HepG2 (cell line): ENCODE measurements around the gene BRCA2. TPM values are rescaled to one million over a fixed set of nuclear protein-coding genes. Genes with fewer than 3 reads are reported as not detected.
A peak's percentile ranks its signal among the peaks of the same experiment; 100 is the strongest.

ENCODE experiments used
- BRCA1 ChIP-seq: sonication (generic); formaldehyde crosslinking; IDR thresholded peaks from 2 replicates; pipeline ENCODE4 v1.4.0; 2020; ENCODE audit warnings: missing genetic modification reagents
- CC2D1A ChIP-seq: sonication (generic); formaldehyde crosslinking; IDR thresholded peaks from 2 replicates; pipeline ENCODE4 v1.8.1; 2023; ENCODE audit warnings: mild to moderate bottlenecking, missing genetic modification reagents
- HNRNPUL1 ChIP-seq: fragments of 200-400 bp; formaldehyde crosslinking; IDR thresholded peaks from 2 replicates; pipeline ENCODE4 v1.6.1; 2017; ENCODE audit warnings: low read depth, mild to moderate bottlenecking, low read length, moderate library complexity
- JUNB ChIP-seq: sonication (generic); formaldehyde crosslinking; IDR thresholded peaks from 2 replicates; pipeline ENCODE4 v1.8.0; 2022; ENCODE audit warnings: missing genetic modification reagents, mild to moderate bottlenecking, borderline replicate concordance
- MED1 ChIP-seq: sonication (generic); formaldehyde crosslinking; IDR thresholded peaks from 2 replicates; pipeline ENCODE4 v1.4.0; 2020; ENCODE audit warnings: missing genetic modification reagents
- MEF2D ChIP-seq: sonication (generic); formaldehyde crosslinking; IDR thresholded peaks from 2 replicates; pipeline ENCODE4 v1.5.1; 2020; ENCODE audit warnings: mild to moderate bottlenecking, missing genetic modification reagents
- NFE2L2 ChIP-seq: fragments of 150-350 bp; IDR thresholded peaks from 2 replicates; pipeline ENCODE4 v1.6.1; 2014; ENCODE audit warnings: low read length
- PHF5A ChIP-seq: IDR thresholded peaks from one replicate; pipeline ENCODE4 v1.6.1; 2018; ENCODE audit warnings: low read depth, missing genetic modification reagents; ENCODE audit not compliant: unreplicated experiment
- RXRA ChIP-seq: sonication (generic); formaldehyde crosslinking; IDR thresholded peaks from 2 replicates; pipeline ENCODE4 v1.5.1; 2020; ENCODE audit warnings: missing genetic modification reagents
- SIN3A ChIP-seq: IDR thresholded peaks from 2 replicates; pipeline ENCODE4 v1.6.1; 2011; ENCODE audit warnings: low read depth, mild to moderate bottlenecking, control low read depth, low read length, borderline replicate concordance
- ZBTB8A ChIP-seq: sonication (generic); formaldehyde crosslinking; IDR thresholded peaks from 2 replicates; pipeline ENCODE4 v1.4.0; 2020; ENCODE audit warnings: mild to moderate bottlenecking, low read depth, missing genetic modification reagents, borderline replicate concordance
- ZFP36L1 ChIP-seq: sonication (generic); formaldehyde crosslinking; IDR thresholded peaks from 2 replicates; pipeline ENCODE4 v1.8.0; 2022; ENCODE audit warnings: mild to moderate bottlenecking, missing genetic modification reagents, moderate library complexity
- ZNF20 ChIP-seq: sonication (generic); formaldehyde crosslinking; IDR thresholded peaks from 2 replicates; pipeline ENCODE4 v1.4.0; 2020; ENCODE audit warnings: mild to moderate bottlenecking, moderate library complexity, missing genetic modification reagents
- ZNF275 ChIP-seq: sonication (generic); formaldehyde crosslinking; IDR thresholded peaks from 2 replicates; pipeline ENCODE4 v1.8.0; 2022; ENCODE audit warnings: missing genetic modification reagents, mild to moderate bottlenecking, inconsistent platforms, borderline replicate concordance
- ZNF567 ChIP-seq: sonication (generic); formaldehyde crosslinking; IDR thresholded peaks from 2 replicates; pipeline ENCODE4 v1.8.1; 2023; ENCODE audit warnings: mild to moderate bottlenecking, missing genetic modification reagents, borderline replicate concordance
- ZNF776 ChIP-seq: sonication (generic); formaldehyde crosslinking; IDR thresholded peaks from 2 replicates; pipeline ENCODE4 v1.4.0; 2020; ENCODE audit warnings: mild to moderate bottlenecking, missing genetic modification reagents
- polyA plus RNA-seq, 8 experiments: library from polyadenylated mRNA; depleted of rRNA in 3 of 8; stranded (reverse) in 7 of 8; unstranded in 1 of 8; fragments of >200 nt; fragmentation: Illumina TruSeq in 4 of 8; extraction: Trizol in 4 of 8; gene quantifications; 2 replicates each; pipeline versions ENCODE4 v1.2.1 to v1.2.3, GENCODE V29; 2011 to 2016; ENCODE audit warnings: low read depth in 4 of 8, missing spikeins in 1 of 8, mixed read lengths in 1 of 8; ENCODE audit not compliant: insufficient read depth in 1 of 8
- total RNA-seq, 5 experiments: library from RNA; depleted of rRNA; stranded (reverse); fragments of >200 nt; fragmentation: Illumina TruSeq; extraction: Trizol; gene quantifications; 2 replicates each; pipeline ENCODE4 v1.2.3, GENCODE V29; 2016; ENCODE audit warnings: low read depth in 1 of 5
- TF ChIP-seq, protein P1 (sequence below): sonication (generic); formaldehyde crosslinking; IDR thresholded peaks from 2 replicates; pipeline ENCODE4 v1.4.0; 2020; ENCODE audit warnings: missing genetic modification reagents
- TF ChIP-seq, protein P2 (sequence below): sonication (generic); formaldehyde crosslinking; IDR thresholded peaks from 2 replicates; pipeline ENCODE4 v1.4.0; 2020; ENCODE audit warnings: missing genetic modification reagents, borderline replicate concordance
- TF ChIP-seq, protein P3 (sequence below): sonication (generic); formaldehyde crosslinking; IDR thresholded peaks from 2 replicates; pipeline ENCODE4 v1.4.0; 2020; ENCODE audit warnings: missing genetic modification reagents, mild to moderate bottlenecking, borderline replicate concordance

The BRCA2 gene
- total and polyA plus RNA-seq, 2 of the 13 experiments (the other 11 are each of a cell fraction or from before 2014, with no cell fraction given), result 3.1 to 24.6 TPM

DNA sequence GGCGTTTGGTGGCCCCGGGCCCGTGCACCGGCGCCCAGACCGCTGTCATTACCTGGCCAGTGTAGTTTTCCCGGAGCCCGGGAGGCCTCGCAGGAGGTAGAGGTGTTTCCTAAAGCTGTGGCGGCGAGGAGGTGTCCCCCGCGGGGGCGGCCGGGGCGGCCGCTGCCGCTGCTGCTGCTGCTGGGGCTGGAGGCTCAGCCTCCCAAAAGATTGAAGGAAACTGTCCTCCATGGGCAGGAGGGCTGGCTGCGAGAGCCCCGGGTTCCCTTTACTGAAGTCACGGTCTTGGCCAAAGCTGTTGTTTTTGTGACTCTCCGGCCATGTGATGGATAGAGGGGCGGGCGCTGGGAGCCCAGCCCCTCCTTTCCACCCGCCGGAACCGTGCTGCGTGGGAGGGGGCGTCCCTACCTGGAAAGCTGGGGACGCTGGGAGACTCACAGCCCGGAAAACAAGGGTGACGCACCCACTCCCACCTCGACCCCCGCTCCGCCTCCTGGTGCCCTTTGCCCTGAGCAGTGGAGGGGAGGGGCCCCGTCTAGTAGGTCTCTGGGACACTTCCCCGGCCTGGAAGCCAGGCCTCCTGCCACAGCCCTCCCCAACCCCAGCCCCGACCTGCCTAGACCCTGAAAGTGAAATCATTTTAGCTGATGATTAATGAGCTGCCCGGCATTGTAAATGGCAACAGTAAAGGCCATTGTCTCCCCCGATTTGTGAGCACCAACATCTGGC, 112.7 kb downstream of the BRCA2 start, which contains the start of gene N4BP2L1 (continued):
- TF ChIP-seq, protein P1, sequence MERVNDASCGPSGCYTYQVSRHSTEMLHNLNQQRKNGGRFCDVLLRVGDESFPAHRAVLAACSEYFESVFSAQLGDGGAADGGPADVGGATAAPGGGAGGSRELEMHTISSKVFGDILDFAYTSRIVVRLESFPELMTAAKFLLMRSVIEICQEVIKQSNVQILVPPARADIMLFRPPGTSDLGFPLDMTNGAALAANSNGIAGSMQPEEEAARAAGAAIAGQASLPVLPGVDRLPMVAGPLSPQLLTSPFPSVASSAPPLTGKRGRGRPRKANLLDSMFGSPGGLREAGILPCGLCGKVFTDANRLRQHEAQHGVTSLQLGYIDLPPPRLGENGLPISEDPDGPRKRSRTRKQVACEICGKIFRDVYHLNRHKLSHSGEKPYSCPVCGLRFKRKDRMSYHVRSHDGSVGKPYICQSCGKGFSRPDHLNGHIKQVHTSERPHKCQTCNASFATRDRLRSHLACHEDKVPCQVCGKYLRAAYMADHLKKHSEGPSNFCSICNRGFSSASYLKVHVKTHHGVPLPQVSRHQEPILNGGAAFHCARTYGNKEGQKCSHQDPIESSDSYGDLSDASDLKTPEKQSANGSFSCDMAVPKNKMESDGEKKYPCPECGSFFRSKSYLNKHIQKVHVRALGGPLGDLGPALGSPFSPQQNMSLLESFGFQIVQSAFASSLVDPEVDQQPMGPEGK (CRISPR knock-in tag), result peak; percentile 97
- TF ChIP-seq ZNF275 (no peak), NFE2L2 (no peak), CC2D1A (CRISPR knock-in tag) (no peak), BRCA1 (0 out of 2 replicates have a peak, but pooled peaks have one; percentile 59), RXRA (peak; percentile 90), HNRNPUL1 (peak; percentile 72; the same call in 1 of the 2 replicates), ZNF567 (CRISPR knock-in tag) (no peak), ZFP36L1 (CRISPR knock-in tag) (peak; percentile 55; the same call in 1 of the 2 replicates), PHF5A (CRISPR knock-in tag) (no peak), ZNF776 (CRISPR knock-in tag) (no peak), ZNF20 (CRISPR knock-in tag) (no peak), MED1 (CRISPR knock-in tag) (peak; percentile 87), JUNB (CRISPR knock-in tag) (no peak), ZBTB8A (CRISPR knock-in tag) (no peak), MEF2D (CRISPR knock-in tag) (peak; percentile 35; the same call in 1 of the 2 replicates), SIN3A (peak; percentile 36; the same call in 1 of the 2 replicates)
- TF ChIP-seq, protein P2, sequence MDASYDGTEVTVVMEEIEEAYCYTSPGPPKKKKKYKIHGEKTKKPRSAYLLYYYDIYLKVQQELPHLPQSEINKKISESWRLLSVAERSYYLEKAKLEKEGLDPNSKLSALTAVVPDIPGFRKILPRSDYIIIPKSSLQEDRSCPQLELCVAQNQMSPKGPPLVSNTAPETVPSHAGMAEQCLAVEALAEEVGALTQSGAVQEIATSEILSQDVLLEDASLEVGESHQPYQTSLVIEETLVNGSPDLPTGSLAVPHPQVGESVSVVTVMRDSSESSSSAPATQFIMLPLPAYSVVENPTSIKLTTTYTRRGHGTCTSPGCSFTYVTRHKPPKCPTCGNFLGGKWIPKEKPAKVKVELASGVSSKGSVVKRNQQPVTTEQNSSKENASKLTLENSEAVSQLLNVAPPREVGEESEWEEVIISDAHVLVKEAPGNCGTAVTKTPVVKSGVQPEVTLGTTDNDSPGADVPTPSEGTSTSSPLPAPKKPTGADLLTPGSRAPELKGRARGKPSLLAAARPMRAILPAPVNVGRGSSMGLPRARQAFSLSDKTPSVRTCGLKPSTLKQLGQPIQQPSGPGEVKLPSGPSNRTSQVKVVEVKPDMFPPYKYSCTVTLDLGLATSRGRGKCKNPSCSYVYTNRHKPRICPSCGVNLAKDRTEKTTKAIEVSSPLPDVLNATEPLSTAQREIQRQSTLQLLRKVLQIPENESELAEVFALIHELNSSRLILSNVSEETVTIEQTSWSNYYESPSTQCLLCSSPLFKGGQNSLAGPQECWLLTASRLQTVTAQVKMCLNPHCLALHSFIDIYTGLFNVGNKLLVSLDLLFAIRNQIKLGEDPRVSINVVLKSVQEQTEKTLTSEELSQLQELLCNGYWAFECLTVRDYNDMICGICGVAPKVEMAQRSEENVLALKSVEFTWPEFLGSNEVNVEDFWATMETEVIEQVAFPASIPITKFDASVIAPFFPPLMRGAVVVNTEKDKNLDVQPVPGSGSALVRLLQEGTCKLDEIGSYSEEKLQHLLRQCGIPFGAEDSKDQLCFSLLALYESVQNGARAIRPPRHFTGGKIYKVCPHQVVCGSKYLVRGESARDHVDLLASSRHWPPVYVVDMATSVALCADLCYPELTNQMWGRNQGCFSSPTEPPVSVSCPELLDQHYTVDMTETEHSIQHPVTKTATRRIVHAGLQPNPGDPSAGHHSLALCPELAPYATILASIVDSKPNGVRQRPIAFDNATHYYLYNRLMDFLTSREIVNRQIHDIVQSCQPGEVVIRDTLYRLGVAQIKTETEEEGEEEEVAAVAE (CRISPR knock-in tag), result peak; percentile 56; the same call in 1 of the 2 replicates
- TF ChIP-seq, protein P3, sequence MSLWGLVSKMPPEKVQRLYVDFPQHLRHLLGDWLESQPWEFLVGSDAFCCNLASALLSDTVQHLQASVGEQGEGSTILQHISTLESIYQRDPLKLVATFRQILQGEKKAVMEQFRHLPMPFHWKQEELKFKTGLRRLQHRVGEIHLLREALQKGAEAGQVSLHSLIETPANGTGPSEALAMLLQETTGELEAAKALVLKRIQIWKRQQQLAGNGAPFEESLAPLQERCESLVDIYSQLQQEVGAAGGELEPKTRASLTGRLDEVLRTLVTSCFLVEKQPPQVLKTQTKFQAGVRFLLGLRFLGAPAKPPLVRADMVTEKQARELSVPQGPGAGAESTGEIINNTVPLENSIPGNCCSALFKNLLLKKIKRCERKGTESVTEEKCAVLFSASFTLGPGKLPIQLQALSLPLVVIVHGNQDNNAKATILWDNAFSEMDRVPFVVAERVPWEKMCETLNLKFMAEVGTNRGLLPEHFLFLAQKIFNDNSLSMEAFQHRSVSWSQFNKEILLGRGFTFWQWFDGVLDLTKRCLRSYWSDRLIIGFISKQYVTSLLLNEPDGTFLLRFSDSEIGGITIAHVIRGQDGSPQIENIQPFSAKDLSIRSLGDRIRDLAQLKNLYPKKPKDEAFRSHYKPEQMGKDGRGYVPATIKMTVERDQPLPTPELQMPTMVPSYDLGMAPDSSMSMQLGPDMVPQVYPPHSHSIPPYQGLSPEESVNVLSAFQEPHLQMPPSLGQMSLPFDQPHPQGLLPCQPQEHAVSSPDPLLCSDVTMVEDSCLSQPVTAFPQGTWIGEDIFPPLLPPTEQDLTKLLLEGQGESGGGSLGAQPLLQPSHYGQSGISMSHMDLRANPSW, result no peak
